ENCODE measurements around the gene FAM20B.

DNA sequence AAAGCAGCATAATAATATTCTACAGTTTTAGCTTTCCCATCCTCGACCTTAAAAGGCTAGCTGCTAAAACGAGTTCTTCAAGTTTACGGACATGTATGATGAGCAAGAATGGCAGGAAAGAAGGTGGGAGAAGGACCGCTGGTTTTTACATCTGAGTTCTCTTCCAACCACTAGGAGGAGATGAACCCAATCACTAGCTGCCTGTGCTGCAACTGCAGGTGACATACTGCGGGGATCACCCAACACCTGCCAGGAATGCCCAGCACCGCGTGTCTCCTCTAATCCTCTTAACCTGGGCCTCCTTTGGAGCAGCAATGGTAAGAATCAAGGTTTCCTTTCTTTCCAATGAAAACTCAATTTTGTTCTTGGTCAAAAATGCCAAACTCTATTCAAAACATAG, 79.7 kb downstream of the FAM20B start:
- TF ChIP-seq POLR2A (IDR thresholded peaks at IDR 0.05; ENCODE audit: low read depth, low read length) (no peak), POLR2AphosphoS5 (IDR thresholded peaks at IDR 0.05; ENCODE audit: low read depth, low read length) (no peak)

All from GM12891 (cell line).